ENCODE results near the gene CDH12. TPM values are rescaled to one million over a fixed set of nuclear protein-coding genes. Genes with fewer than 3 reads are reported as not detected.

The CDH12 gene
- total RNA-seq, 1 experiment from 2014 or later = not detected

GRCh38 chr5:22250528-22250927 lies 602.6 kb downstream of the CDH12 start:
- Histone ChIP-seq H3K27me3 (ENCODE audit: insufficient read depth, low read length) (no peaks in the 10 kb centered on the region), H2AFZ (ENCODE audit: low read length) (no peak overlapping the region)
- WGBS (ENCODE audit: extremely low coverage, insufficient read length, low lambda C conversion rate) = no CpG with 5 or more reads among the region's 4 CpGs

More at GRCh38 chr5:22250528-22250927, 602.6 kb downstream of the CDH12 start:
- H3K14ac ChIP-seq (ENCODE audit: insufficient read depth, low read length) = no peak overlapping the region
- no peaks in the 10 kb centered on the region for H3K4me1 Mint-ChIP-seq
- no peak overlapping the region for H3K27ac ChIP-seq (ENCODE audit: insufficient read length, low read depth, low read length)
- H2BK5ac ChIP-seq (ENCODE audit: insufficient read length, low read length) = no peak overlapping the region
- H4K5ac ChIP-seq (ENCODE audit: insufficient read length, low read depth, low read length) = no peak overlapping the region
- no peak overlapping the region for H3K9ac ChIP-seq (ENCODE audit: extremely low read depth, insufficient read length, low read length)
- H4K8ac ChIP-seq (replicated peaks; ENCODE audit: insufficient read length, low read depth, low read length) = no peak overlapping the region
- H3K4me3 Mint-ChIP-seq = no peak overlapping the region
- H3K4ac ChIP-seq (ENCODE audit: low read depth, low read length) = no peak overlapping the region
- no peaks in the 10 kb centered on the region for H3K79me2 ChIP-seq (ENCODE audit: insufficient read depth, low read length)
- TF ChIP-seq CTCF (conservative IDR thresholded peaks at IDR 0.05) = no peak
- H2BK120ac ChIP-seq (ENCODE audit: low read depth, low read length, poor library complexity, severe bottlenecking) = no peak overlapping the region
- no peaks in the 10 kb centered on the region for H3K23me2 ChIP-seq (ENCODE audit: insufficient read length, low read depth, low read length, poor library complexity, severe bottlenecking)
- H3K4me1 ChIP-seq (ENCODE audit: insufficient read depth, low read length) = no peaks in the 10 kb centered on the region
- H2BK12ac ChIP-seq (ENCODE audit: insufficient read length, low read depth, low read length) = no peak overlapping the region
- H3K27ac Mint-ChIP-seq = no peak overlapping the region
- no peaks in the 10 kb centered on the region for H3K36me3 Mint-ChIP-seq (ENCODE audit: insufficient read depth in 1 of 3, low read depth in 3 of 3)
- H4K20me1 ChIP-seq (ENCODE audit: control insufficient read depth, insufficient read depth, insufficient read length) = no peaks in the 10 kb centered on the region
- no peak overlapping the region for H3K4me2 ChIP-seq (ENCODE audit: insufficient read depth, insufficient read length, low read length)
- DNase-seq = no peak
- no peak overlapping the region for H3T11ph ChIP-seq (ENCODE audit: low read length)
- no peak overlapping the region for H3K18ac ChIP-seq (ENCODE audit: insufficient read length, low read depth, low read length)
- no peak overlapping the region for H3K23ac ChIP-seq (ENCODE audit: insufficient read length, low read depth, low read length)
- no peak overlapping the region for H4K91ac ChIP-seq (ENCODE audit: insufficient read length, low read depth, low read length)
- no peaks in the 10 kb centered on the region for H3K9me3 Mint-ChIP-seq
- H2BK15ac ChIP-seq (ENCODE audit: low read depth, low read length) = no peak overlapping the region
- H3K9me3 ChIP-seq (ENCODE audit: control insufficient read depth, low read depth, low read length) = no peaks in the 10 kb centered on the region
- H3K79me1 ChIP-seq (ENCODE audit: insufficient read depth, low read depth, low read length, poor library complexity, severe bottlenecking) = no peaks in the 10 kb centered on the region
- H3K56ac ChIP-seq (ENCODE audit: insufficient read length, low read depth, low read length) = no peak overlapping the region
- H2AK5ac ChIP-seq (ENCODE audit: insufficient read length, low read length) = no peak overlapping the region
- H2BK20ac ChIP-seq (ENCODE audit: low read depth, low read length, poor library complexity, severe bottlenecking) = no peak overlapping the region
- no peaks in the 10 kb centered on the region for H3K27me3 Mint-ChIP-seq (ENCODE audit: low read depth)
